Kidney epithelial cell (primary cell): ENCODE results near the gene FANCC. TPM values are rescaled to one million over a fixed set of nuclear protein-coding genes. Genes with fewer than 3 reads are reported as not detected.

Source experiments
- DNase-seq: peaks from one replicate; pipeline ENCODE4 v3.0.0-alpha.2; 2010; ENCODE audit warnings: low read depth
- H3K27me3 ChIP-seq: 2 replicates; pipeline ENCODE4 v1.6.0; 2011; ENCODE audit warnings: low read length; ENCODE audit not compliant: control insufficient read depth, insufficient read depth
- H3K36me3 ChIP-seq: 2 replicates; pipeline ENCODE4 v1.5.1; 2011; ENCODE audit warnings: low read length; ENCODE audit not compliant: control insufficient read depth, insufficient read depth
- H3K4me3 ChIP-seq: 2 replicates; pipeline ENCODE4 v1.5.1; 2011; ENCODE audit warnings: low read depth, mild to moderate bottlenecking, control low read depth, low read length
- CTCF ChIP-seq: IDR thresholded peaks from 2 replicates; pipeline ENCODE4 v1.5.1; 2011; ENCODE audit warnings: mild to moderate bottlenecking, moderate library complexity, low read length, control low read depth, inconsistent platforms; ENCODE audit not compliant: insufficient read depth, poor library complexity, severe bottlenecking
- total RNA-seq: library from RNA; depleted of rRNA; stranded (reverse); fragments of >200 nt; gene quantifications from 2 replicates; pipeline ENCODE4 v1.2.3, GENCODE V29; 2015

Gene FANCC
- total RNA-seq, 1 donor from 2014 or later = 6.1 TPM

GRCh38 chr9:95134457-95134881, 183.0 kb downstream of the FANCC start:
- Histone ChIP-seq H3K4me3 (no peak overlapping the region), H3K36me3 (no peaks in the 10 kb centered on the region), H3K27me3 (no peaks in the 10 kb centered on the region)
- no peak for TF ChIP-seq CTCF
- no peak for DNase-seq

- no peak for DNase-seq
- Histone ChIP-seq H3K27me3 (no peaks in the 10 kb centered on the region), H3K36me3 (no peaks in the 10 kb centered on the region), H3K4me3 (no peak overlapping the region)
- TF ChIP-seq CTCF = no peak
These were observed 184.2 kb downstream of the FANCC start for GRCh38 chr9:95133325-95133705.

- H3K27me3 ChIP-seq = no peaks in the 10 kb centered on the region
- no peak for TF ChIP-seq CTCF
- no peak overlapping the region for H3K4me3 ChIP-seq
- DNase-seq = no peak
- H3K36me3 ChIP-seq = no peaks in the 10 kb centered on the region
These were observed 184.9 kb downstream of the FANCC start for GRCh38 chr9:95132366-95133324.

- Histone ChIP-seq H3K27me3 (no peaks in the 10 kb centered on the region), H3K4me3 (no peak overlapping the region), H3K36me3 (no peaks in the 10 kb centered on the region)
- DNase-seq = no peak
- TF ChIP-seq CTCF = peak; percentile 89
These were observed 186.2 kb downstream of the FANCC start for GRCh38 chr9:95131023-95131943.

- no peak for DNase-seq
- Histone ChIP-seq H3K4me3 (no peak overlapping the region), H3K27me3 (no peaks in the 10 kb centered on the region), H3K36me3 (no peaks in the 10 kb centered on the region)
- TF ChIP-seq CTCF = no peak
These were observed 187.0 kb downstream of the FANCC start for GRCh38 chr9:95130484-95130883.
